Right lobe of liver (tissue), 4 donors: ENCODE measurements around the gene ISL1.

Experiments used
- CTCF ChIP-seq, 4 donors: fragments of 200-600 bp in 3 of 4; fragments of 450-650 bp in 1 of 4; IDR thresholded peaks; one replicate each; pipeline versions ENCODE4 v1.5.1 to v1.8.0; 2016 to 2022; ENCODE audit warnings: antibody characterized with exemption in 4 of 4, mild to moderate bottlenecking in 2 of 4
- POLR2A ChIP-seq: fragments of 450-650 bp; IDR thresholded peaks from one replicate; pipeline ENCODE4 v1.6.1; 2017; ENCODE audit warnings: antibody characterized with exemption, mild to moderate bottlenecking
- donor health status: DM: no; HTN: no; CAD: no.
- donor health status: DM: no; HTN: no; CAD: no.
- donor health status: DM: no; HTN: yes; CAD: no.

DNA sequence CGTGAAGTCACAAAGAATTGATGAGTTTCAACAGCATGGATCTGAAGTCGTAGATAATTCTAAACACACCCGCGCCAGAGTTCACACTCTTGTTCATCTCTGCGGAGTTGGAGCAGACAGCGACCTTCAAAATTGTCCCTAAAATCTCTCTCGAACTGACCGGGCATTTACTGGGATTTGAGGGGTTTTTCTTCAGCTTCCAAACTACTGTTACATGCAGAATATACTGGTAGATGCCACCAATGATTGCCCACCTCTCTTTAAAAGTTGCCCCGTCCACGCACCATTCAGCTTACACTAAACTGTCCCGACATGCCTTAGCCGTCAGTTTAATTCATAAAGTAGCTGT lies 5.2 kb upstream of the ISL1 start:
- TF ChIP-seq CTCF (IDR thresholded peaks at IDR 0.05) (no peak), POLR2A (no peak)
